A673 (cell line): ENCODE measurements around the gene DCLRE1A. TPM values are rescaled to one million over a fixed set of nuclear protein-coding genes. Genes with fewer than 3 reads are reported as not detected.

Experiments
- BruUV-seq: library from RNA; stranded (reverse); fragments of 400-500 nt; replicated peaks from 2 replicates; lab custom pipeline; 2021; lab: Mats Ljungman, UMichigan
- CTCF ChIA-PET: fragments of 300-600 bp; sonication (Branson Sonifier 250); formaldehyde crosslinking; loops from one replicate; lab custom pipeline; 2022; ENCODE audit warnings: antibody characterized with exemption; lab: Charles Lee
- POLR2A ChIA-PET: fragments of 300-600 bp; sonication (Branson Sonifier 250); formaldehyde crosslinking; loops from one replicate; lab custom pipeline; 2022; ENCODE audit warnings: antibody characterized with exemption; ENCODE audit not compliant: low non-redundant PET; lab: Charles Lee
- DNase-seq: peaks from one replicate; pipeline ENCODE4 v3.0.0-alpha.2; 2015; ENCODE audit warnings: low spot score
- H3K27ac ChIP-seq: fragments of 200-600 bp; sonication (generic); 2 replicates; pipeline ENCODE4 v1.5.1; 2016; ENCODE audit warnings: mixed run types, low read depth, mild to moderate bottlenecking, mixed read lengths, antibody characterized with exemption, low read length; ENCODE audit not compliant: poor library complexity, severe bottlenecking
- H3K27me3 ChIP-seq: fragments of 200-600 bp; sonication (generic); replicated peaks from 2 replicates; pipeline ENCODE4 v1.6.1; 2017; ENCODE audit warnings: mixed run types, low read depth, mild to moderate bottlenecking, mixed read lengths, antibody characterized with exemption, low read length; ENCODE audit not compliant: insufficient read depth, poor library complexity
- H3K36me3 ChIP-seq: fragments of 200-600 bp; sonication (generic); 2 replicates; pipeline ENCODE4 v1.6.1; 2016; ENCODE audit warnings: mixed run types, mild to moderate bottlenecking, mixed read lengths, antibody characterized with exemption, low read length; ENCODE audit not compliant: insufficient read depth, poor library complexity, severe bottlenecking
- H3K4me1 ChIP-seq: fragments of 200-600 bp; sonication (generic); 2 replicates; pipeline ENCODE4 v1.6.1; 2017; ENCODE audit warnings: mixed run types, mild to moderate bottlenecking, mixed read lengths, antibody characterized with exemption, low read length; ENCODE audit not compliant: insufficient read depth, poor library complexity, severe bottlenecking
- H3K4me3 ChIP-seq: fragments of 200-600 bp; sonication (generic); 2 replicates; pipeline ENCODE4 v1.5.1; 2016; ENCODE audit warnings: low read depth, mixed run types, mild to moderate bottlenecking, mixed read lengths, low read length; ENCODE audit not compliant: poor library complexity, severe bottlenecking
- H3K9me3 ChIP-seq: fragments of 200-600 bp; sonication (generic); 2 replicates; pipeline ENCODE4 v1.6.1; 2016; ENCODE audit warnings: mixed run types, low read depth, mild to moderate bottlenecking, mixed read lengths, antibody characterized with exemption, low read length; ENCODE audit not compliant: poor library complexity, severe bottlenecking
- EZH2 ChIP-seq: fragments of 200-600 bp; sonication (generic); IDR thresholded peaks from 2 replicates; pipeline ENCODE4 v1.6.1; 2017; ENCODE audit warnings: borderline replicate concordance, low read depth, mild to moderate bottlenecking, mixed read lengths, antibody characterized with exemption, low read length; ENCODE audit not compliant: poor library complexity, severe bottlenecking
- intact Hi-C: fragments of 100-400 bp; cut with micrococcal nuclease; formaldehyde crosslinking; loops from one replicate; pipeline ENCODE4 v1.10.0; 2022; ENCODE audit not compliant: unreplicated experiment
- total RNA-seq: library from RNA; stranded (reverse); gene quantifications from 2 replicates; pipeline ENCODE4 v1.2.3, GENCODE V29; 2021
- TF ChIP-seq, protein P1 (sequence below): fragments of 300-800, 200-600 bp; sonication (generic); conservative IDR thresholded peaks from 2 replicates; pipeline ENCODE4 v1.5.1; 2017; ENCODE audit warnings: low read depth, mild to moderate bottlenecking, antibody characterized with exemption, low read length, moderate library complexity, mixed read lengths

The DCLRE1A gene
- total RNA-seq, 1 experiment from 2014 or later, result 75.6 TPM

DNA sequence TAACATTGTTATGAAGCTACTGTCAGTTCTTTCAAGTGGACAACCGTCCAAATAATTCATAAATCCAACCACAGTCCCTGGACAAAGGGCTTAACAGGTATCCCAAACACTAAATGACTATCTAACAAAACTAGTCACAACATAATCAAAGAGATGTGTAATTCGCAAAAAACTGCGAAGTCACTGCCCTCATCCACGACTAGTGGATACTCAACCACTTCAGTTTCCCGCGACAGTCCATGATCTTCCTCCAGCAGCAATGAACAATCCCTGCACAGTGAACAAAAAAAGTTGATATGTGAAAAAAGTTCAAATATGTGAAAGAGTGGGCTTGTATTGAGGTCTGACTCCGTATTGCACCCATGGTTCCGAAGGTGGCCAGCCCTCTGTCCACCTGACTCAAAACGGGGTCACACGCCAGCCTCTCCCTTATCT lies 287 bp downstream of the DCLRE1A start:
- Histone ChIP-seq H3K4me3 (peak overlapping the region; percentile 76), H3K9me3 (no peaks in the 10 kb centered on the region), H3K27ac (peak overlapping the region; percentile 99), H3K27me3 (no peaks in the 10 kb centered on the region), H3K4me1 (peaks cover 21% of the 10 kb centered on the region), H3K36me3 (peaks cover 1% of the 10 kb centered on the region)
- intact Hi-C loops, result loop anchor here (1.0 to 2.0 kb wide), 4 partner anchors 55 to 249 kb away; no protein-coding TSS in a partner anchor
- POLR2A ChIA-PET, result no interaction called here
- TF ChIP-seq EZH2, result no peak
- TF ChIP-seq, protein P1, sequence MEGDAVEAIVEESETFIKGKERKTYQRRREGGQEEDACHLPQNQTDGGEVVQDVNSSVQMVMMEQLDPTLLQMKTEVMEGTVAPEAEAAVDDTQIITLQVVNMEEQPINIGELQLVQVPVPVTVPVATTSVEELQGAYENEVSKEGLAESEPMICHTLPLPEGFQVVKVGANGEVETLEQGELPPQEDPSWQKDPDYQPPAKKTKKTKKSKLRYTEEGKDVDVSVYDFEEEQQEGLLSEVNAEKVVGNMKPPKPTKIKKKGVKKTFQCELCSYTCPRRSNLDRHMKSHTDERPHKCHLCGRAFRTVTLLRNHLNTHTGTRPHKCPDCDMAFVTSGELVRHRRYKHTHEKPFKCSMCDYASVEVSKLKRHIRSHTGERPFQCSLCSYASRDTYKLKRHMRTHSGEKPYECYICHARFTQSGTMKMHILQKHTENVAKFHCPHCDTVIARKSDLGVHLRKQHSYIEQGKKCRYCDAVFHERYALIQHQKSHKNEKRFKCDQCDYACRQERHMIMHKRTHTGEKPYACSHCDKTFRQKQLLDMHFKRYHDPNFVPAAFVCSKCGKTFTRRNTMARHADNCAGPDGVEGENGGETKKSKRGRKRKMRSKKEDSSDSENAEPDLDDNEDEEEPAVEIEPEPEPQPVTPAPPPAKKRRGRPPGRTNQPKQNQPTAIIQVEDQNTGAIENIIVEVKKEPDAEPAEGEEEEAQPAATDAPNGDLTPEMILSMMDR, result no peak
- TSS peak; percentile 49 for BruUV-seq
- no peak for DNase-seq
- CTCF ChIA-PET, result no interaction called here

DNA sequence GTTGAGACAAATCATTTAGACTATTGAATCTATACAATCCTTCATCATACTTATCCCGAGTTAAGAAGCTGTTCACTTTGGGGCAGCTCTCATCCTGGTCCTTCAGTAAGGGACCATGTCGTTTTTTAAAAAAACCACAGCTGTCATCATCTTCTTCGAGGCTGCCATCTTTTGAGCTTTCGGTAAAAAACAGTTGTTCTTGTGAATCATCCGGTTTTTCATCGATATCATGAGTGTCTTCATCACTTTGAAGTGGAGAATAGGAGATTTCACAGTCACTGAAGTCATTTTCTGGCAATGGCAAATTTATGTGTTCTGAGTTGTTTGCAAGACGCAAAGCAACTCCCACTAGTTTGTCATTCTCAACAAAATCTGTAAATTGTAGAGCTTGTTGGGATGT lies 3.9 kb downstream of the DCLRE1A start:
- intact Hi-C loops, result loop anchor here (2.0 kb wide), 1 partner anchor 145 kb away; no protein-coding TSS in a partner anchor
- POLR2A ChIA-PET, result interaction anchor here (0.6 to 0.7 kb wide), 3 partner anchors 125 to 249 kb away, joined by 3 to 12 read pairs (median 5); no protein-coding TSS in a partner anchor
- Histone ChIP-seq H3K9me3 (no peaks in the 10 kb centered on the region), H3K27me3 (no peaks in the 10 kb centered on the region), H3K4me3 (peak overlapping the region; percentile 76), H3K4me1 (peaks cover 16% of the 10 kb centered on the region), H3K36me3 (peaks cover 14% of the 10 kb centered on the region), H3K27ac (peak overlapping the region; percentile 99)
- DNase-seq, result peak; percentile 55
- TF ChIP-seq, protein P1, result no peak
- TF ChIP-seq EZH2, result no peak
- CTCF ChIA-PET, result no interaction called here
- no TSS peak for BruUV-seq

DNA sequence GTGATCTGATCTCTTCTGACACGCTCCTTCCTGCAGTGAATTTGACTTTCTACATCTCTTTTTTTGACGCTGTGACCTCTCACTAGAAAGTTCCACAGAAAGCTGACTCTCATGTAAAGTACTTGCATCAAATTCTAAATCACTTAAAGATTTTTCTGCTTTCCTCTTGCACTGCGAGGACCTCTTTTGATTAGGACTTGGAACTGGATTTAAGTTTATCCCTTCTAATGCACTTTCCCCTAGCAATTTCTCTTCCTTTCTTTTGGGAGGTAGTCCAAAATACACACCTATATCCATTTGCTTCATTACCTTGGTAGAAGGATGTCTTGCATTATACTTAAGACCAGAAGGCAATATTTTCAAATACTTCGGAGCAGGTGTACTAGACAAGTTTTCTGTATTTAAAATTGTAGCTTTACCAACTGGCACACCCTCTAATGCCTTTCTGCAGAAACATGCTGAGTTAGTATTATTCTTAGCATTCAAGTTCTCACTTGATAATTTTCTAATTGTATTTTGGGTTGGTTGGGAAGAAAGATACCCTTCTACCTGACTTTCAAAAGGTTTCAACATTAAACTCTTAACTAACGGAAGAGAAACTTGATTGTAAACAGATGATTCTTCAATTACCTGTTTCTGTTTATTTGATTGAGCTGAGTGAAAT lies 4.6 kb downstream of the DCLRE1A start:
- ChIA-PET CTCF (no interaction called here), POLR2A (interaction anchor here (0.7 kb wide), 1 partner anchor 147 kb away, joined by 5 read pairs; no protein-coding TSS in a partner anchor)
- Histone ChIP-seq H3K27ac (peak overlapping the region; percentile 99), H3K9me3 (no peaks in the 10 kb centered on the region), H3K27me3 (no peaks in the 10 kb centered on the region), H3K4me3 (peak overlapping the region; percentile 76), H3K4me1 (peaks cover 23% of the 10 kb centered on the region), H3K36me3 (peaks cover 17% of the 10 kb centered on the region)
- TF ChIP-seq, protein P1, result no peak
- TF ChIP-seq EZH2, result no peak
- no TSS peak for BruUV-seq
- DNase-seq, result no peak
- intact Hi-C loops, result loop anchor here (2.0 kb wide), 1 partner anchor 144 kb away; no protein-coding TSS in a partner anchor
